HL-60 (cell line): ENCODE measurements around the gene ZCCHC24.

Source experiments
- DNase-seq, 2 experiments: peaks; one replicate each; pipeline ENCODE4 v3.0.0-alpha.2; 2010 to 2020; ENCODE audit warnings: low read depth in 1 of 2, low spot score in 1 of 2
- H3K27ac ChIP-seq: fragments of 250-450 bp; sonication (Bioruptor Pico); replicated peaks from 2 replicates; pipeline ENCODE4 v1.5.1; 2020; ENCODE audit warnings: mild to moderate bottlenecking, moderate library complexity
- H3K27me3 ChIP-seq: fragments of 250-450 bp; sonication (Bioruptor Pico); 2 replicates; pipeline ENCODE4 v1.5.1; 2021; ENCODE audit warnings: mild to moderate bottlenecking, moderate library complexity; ENCODE audit not compliant: insufficient read depth, poor library complexity, severe bottlenecking
- H3K4me3 ChIP-seq: replicated peaks from 2 replicates; pipeline ENCODE4 v1.5.1; 2011; ENCODE audit warnings: mild to moderate bottlenecking, control low read depth, low read length; ENCODE audit not compliant: insufficient read depth
- GABPA ChIP-seq: IDR thresholded peaks from 2 replicates; pipeline ENCODE4 v1.6.1; 2012; ENCODE audit warnings: low read depth
- POLR2AphosphoS5 ChIP-seq: IDR thresholded peaks from 2 replicates; pipeline ENCODE4 v1.6.1; 2012; ENCODE audit warnings: low read depth
- SPI1 ChIP-seq: IDR thresholded peaks from 2 replicates; pipeline ENCODE4 v1.6.1; 2012; ENCODE audit warnings: low read depth, mild to moderate bottlenecking, borderline replicate concordance
- TF ChIP-seq, protein P1 (sequence below): IDR thresholded peaks from one replicate; pipeline ENCODE4 v1.5.1; 2011; ENCODE audit warnings: low read length, control low read depth, inconsistent platforms; ENCODE audit not compliant: insufficient read depth
- TF ChIP-seq, protein P2 (sequence below): IDR thresholded peaks from 2 replicates; pipeline ENCODE4 v1.6.1; 2012; ENCODE audit warnings: low read depth; ENCODE audit not compliant: insufficient replicate concordance

Gene ZCCHC24

DNA sequence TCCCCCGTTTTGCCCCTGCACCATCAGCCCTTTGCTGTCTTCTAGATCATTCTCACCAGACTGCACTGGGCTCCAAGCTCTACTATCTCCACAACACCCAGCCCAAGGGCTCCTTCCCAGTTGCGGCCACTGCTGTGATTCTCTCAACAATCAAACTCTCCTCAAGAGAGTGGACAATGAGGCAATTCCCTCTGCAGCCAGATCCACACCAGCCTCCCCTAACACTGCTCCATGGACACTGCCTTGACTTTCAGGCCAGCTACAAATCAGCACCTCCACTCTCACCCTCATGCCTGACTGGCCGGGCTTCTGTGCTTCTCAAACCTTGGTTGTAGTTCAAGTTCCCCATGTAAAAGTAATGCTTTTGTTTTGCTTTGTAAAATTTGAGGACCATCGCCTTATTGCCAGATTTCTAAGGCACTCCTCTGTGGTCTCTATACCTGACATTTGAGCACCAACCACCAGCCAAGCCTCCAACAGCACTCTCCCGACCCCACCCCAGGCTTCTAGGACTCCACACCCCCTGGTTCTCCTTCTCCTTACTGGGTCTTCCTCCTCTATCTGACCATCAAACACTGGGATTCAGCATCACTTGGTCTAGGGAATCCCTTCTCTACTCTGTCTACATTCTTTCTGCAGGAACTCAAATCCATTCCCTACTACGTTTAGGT, 52.8 kb downstream of the ZCCHC24 start:
- H3K27ac ChIP-seq = no peak overlapping the region
- no peak for TF ChIP-seq GABPA
- TF ChIP-seq, protein P1, sequence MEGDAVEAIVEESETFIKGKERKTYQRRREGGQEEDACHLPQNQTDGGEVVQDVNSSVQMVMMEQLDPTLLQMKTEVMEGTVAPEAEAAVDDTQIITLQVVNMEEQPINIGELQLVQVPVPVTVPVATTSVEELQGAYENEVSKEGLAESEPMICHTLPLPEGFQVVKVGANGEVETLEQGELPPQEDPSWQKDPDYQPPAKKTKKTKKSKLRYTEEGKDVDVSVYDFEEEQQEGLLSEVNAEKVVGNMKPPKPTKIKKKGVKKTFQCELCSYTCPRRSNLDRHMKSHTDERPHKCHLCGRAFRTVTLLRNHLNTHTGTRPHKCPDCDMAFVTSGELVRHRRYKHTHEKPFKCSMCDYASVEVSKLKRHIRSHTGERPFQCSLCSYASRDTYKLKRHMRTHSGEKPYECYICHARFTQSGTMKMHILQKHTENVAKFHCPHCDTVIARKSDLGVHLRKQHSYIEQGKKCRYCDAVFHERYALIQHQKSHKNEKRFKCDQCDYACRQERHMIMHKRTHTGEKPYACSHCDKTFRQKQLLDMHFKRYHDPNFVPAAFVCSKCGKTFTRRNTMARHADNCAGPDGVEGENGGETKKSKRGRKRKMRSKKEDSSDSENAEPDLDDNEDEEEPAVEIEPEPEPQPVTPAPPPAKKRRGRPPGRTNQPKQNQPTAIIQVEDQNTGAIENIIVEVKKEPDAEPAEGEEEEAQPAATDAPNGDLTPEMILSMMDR = no peak
- TF ChIP-seq POLR2AphosphoS5 = no peak
- TF ChIP-seq, protein P2, sequence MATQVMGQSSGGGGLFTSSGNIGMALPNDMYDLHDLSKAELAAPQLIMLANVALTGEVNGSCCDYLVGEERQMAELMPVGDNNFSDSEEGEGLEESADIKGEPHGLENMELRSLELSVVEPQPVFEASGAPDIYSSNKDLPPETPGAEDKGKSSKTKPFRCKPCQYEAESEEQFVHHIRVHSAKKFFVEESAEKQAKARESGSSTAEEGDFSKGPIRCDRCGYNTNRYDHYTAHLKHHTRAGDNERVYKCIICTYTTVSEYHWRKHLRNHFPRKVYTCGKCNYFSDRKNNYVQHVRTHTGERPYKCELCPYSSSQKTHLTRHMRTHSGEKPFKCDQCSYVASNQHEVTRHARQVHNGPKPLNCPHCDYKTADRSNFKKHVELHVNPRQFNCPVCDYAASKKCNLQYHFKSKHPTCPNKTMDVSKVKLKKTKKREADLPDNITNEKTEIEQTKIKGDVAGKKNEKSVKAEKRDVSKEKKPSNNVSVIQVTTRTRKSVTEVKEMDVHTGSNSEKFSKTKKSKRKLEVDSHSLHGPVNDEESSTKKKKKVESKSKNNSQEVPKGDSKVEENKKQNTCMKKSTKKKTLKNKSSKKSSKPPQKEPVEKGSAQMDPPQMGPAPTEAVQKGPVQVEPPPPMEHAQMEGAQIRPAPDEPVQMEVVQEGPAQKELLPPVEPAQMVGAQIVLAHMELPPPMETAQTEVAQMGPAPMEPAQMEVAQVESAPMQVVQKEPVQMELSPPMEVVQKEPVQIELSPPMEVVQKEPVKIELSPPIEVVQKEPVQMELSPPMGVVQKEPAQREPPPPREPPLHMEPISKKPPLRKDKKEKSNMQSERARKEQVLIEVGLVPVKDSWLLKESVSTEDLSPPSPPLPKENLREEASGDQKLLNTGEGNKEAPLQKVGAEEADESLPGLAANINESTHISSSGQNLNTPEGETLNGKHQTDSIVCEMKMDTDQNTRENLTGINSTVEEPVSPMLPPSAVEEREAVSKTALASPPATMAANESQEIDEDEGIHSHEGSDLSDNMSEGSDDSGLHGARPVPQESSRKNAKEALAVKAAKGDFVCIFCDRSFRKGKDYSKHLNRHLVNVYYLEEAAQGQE = no peak
- no peak for TF ChIP-seq SPI1
- no peaks in the 10 kb centered on the region for H3K27me3 ChIP-seq
- no peak overlapping the region for H3K4me3 ChIP-seq
- no peak for DNase-seq

DNA sequence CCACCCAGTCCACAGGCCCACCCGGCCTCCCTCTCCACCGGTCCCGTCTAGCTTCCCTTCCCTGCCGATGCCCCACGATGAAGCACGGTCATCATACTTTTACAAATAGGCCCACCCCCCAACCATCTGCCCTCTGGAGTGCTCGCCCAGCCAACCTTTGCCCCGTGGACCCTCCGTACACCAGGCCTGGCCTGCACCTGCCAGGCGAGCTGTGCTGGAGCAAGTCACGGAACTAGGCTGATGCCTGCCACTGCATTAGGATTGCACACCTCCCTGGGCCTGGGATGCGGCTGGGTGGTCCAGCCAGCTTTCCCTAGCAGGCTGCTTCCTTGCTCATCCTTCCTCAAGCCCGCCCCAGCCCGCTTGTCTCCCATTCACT, 53.4 kb downstream of the ZCCHC24 start:
- no peak for DNase-seq
- no peak for TF ChIP-seq POLR2AphosphoS5
- TF ChIP-seq GABPA = no peak
- no peak for TF ChIP-seq SPI1
- H3K4me3 ChIP-seq = no peak overlapping the region
- H3K27ac ChIP-seq = no peak overlapping the region
- H3K27me3 ChIP-seq = no peaks in the 10 kb centered on the region

DNA sequence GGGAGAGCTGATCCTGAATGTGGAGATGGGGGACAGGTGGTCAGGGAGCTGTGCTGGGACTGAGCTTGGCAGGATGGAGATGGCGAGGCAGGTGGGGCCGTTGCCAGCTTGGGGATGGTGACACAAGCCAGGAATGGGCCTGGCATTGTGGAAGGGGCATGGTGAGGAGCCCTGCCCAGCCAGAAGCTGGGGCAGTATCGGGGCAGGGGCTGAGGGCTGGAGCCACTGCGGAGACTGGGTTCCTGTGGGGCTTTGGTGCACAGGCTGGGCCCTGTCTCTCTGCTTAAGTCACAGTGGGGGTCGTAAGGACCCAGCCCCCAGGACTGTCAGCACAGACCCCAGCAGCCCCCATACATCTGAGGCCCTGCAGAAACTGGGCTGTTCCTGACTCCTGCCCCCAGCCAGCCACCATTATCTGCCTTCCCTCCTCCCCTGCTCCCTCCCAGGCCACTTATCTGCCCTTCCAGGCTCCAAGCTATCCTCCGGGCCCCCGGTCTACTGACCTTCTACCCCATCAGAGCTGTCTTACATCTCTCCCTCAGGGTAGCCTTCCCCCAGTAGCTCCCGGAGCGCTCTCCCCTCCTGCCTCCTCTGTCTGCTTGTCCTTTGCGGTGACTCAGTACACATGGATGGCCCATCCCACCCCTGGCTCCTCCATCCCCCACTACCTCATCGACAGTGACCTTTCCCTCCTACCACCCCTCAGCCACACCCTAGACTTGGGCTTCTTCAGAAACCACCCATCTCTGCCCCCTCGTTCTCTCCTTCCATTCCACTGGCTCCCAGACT, 54.0 kb downstream of the ZCCHC24 start:
- Histone ChIP-seq H3K4me3 (no peak overlapping the region), H3K27me3 (no peaks in the 10 kb centered on the region), H3K27ac (no peak overlapping the region)
- TF ChIP-seq, protein P1 = no peak
- TF ChIP-seq POLR2AphosphoS5 (no peak), SPI1 (no peak), GABPA (no peak)
- TF ChIP-seq, protein P2 = no peak
- DNase-seq = no peak

DNA sequence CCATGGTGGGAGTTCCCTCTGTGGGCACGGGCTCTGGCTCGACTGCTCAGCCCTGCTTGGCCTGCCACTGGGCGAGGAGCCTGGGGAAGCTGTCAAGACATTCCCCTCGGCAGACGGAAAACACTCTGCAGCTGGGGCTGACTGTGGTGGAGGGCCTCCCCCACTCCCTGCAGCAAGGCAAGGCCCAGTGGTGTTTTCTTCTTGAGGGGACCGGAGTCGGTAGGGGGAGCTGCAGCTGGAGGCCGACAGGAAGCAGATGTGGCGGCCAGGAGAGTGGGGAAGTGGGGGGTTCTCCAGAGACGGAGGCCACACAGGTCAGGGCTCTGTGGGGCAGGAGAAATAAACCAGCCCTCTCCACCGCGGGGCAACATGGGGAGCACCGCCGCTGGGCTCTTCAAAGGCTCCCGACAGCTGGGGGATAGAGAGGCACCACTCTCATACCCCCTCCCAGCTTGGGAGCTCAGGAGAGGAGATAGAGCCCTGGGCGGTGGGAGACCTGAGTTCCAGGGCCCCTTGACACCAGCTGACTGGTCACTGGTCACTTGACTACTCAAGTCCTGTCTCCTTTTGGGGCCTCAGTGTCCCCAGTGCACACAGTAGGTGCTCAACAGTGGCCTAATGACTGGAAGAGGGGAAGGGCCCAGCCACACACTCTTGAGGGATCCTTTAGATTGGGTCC, 54.7 kb downstream of the ZCCHC24 start:
- Histone ChIP-seq H3K4me3 (no peak overlapping the region), H3K27ac (peak overlapping the region; percentile 35; the same call in 1 of the 2 replicates), H3K27me3 (no peaks in the 10 kb centered on the region)
- DNase-seq = peak; percentile 27 to 74
- TF ChIP-seq, protein P1 = no peak
- TF ChIP-seq POLR2AphosphoS5 (peak; percentile 85), GABPA (no peak), SPI1 (peak; percentile 85)
- TF ChIP-seq, protein P2 = no peak
